B cell (primary cell): Measurements from ENCODE around the gene HEXIM2. TPM values are rescaled to one million over a fixed set of nuclear protein-coding genes. Genes with fewer than 3 reads are reported as not detected.

ENCODE experiments used
- ATAC-seq: fragments of 200-7000 bp; cut with Tn5 transposase; one replicate; pipeline ENCODE4 v1.10.0; 2021; ENCODE audit warnings: low read depth, mild to moderate bottlenecking, moderate number of reproducible peaks, moderate library complexity
- CTCF ChIA-PET: fragments of 350-600 bp; sonication (Branson Sonifier 250); formaldehyde crosslinking; loops from one replicate; lab custom pipeline; 2021; ENCODE audit warnings: antibody characterized with exemption, inconsistent platforms; lab: Charles Lee
- POLR2A ChIA-PET: fragments of 350-600 bp; sonication (Branson Sonifier 250); formaldehyde crosslinking; loops from one replicate; lab custom pipeline; 2021; ENCODE audit warnings: antibody characterized with exemption; lab: Charles Lee
- DNase-seq: peaks from one replicate; pipeline ENCODE4 v3.0.0; 2013
- H2AFZ ChIP-seq: 2 replicates; pipeline ENCODE4 v1.6.1; 2012; ENCODE audit warnings: mild to moderate bottlenecking, low read depth, low read length; ENCODE audit not compliant: insufficient read depth, poor library complexity, severe bottlenecking
- H3K27ac ChIP-seq, 2 donors: 1 replicate in 1 of 2; 2 replicates in 1 of 2; pipeline ENCODE4 v1.5.1; 2012 to 2013; ENCODE audit warnings: low read length in 2 of 2, mild to moderate bottlenecking in 2 of 2, moderate library complexity in 1 of 2
- H3K27me3 ChIP-seq, 4 experiments: fragments of 200-600 bp in 1 of 4; sonication (generic) in 1 of 4; replicated peaks in 1 of 4; 1 replicate in 2 of 4; 2 replicates in 2 of 4; pipeline versions ENCODE4 v1.6.1 to v1.7.0; 2013 to 2016; ENCODE audit warnings: low read length in 3 of 4, mild to moderate bottlenecking in 2 of 4, mixed read lengths in 1 of 4, moderate library complexity in 1 of 4; ENCODE audit not compliant: insufficient read depth in 4 of 4, control insufficient read depth in 3 of 4; ENCODE audit errors: control extremely low read depth in 1 of 4
- H3K36me3 ChIP-seq, 2 experiments: replicated peaks in 1 of 2; 1 replicate in 1 of 2; 2 replicates in 1 of 2; pipeline versions ENCODE4 v1.6.1 to v1.7.1; 2013; ENCODE audit warnings: low read length in 1 of 2; ENCODE audit not compliant: insufficient read depth in 2 of 2, control insufficient read depth in 1 of 2; ENCODE audit errors: control extremely low read depth in 1 of 2, extremely low read depth in 1 of 2
- H3K4me1 ChIP-seq, 2 donors: fragments of 200-600 bp in 1 of 2; sonication (generic) in 1 of 2; 1 replicate in 1 of 2; 2 replicates in 1 of 2; pipeline versions ENCODE4 v1.5.1 to v1.6.1; 2013 to 2017; ENCODE audit warnings: low read length in 2 of 2; ENCODE audit not compliant: control insufficient read depth in 2 of 2, insufficient read depth in 2 of 2
- H3K4me2 ChIP-seq: replicated peaks from 2 replicates; pipeline ENCODE3; 2012; ENCODE audit warnings: mild to moderate bottlenecking, low read depth, low read length; ENCODE audit not compliant: poor library complexity, severe bottlenecking
- H3K4me3 ChIP-seq, 5 experiments: fragments of 200-600 bp in 1 of 5; sonication (generic) in 1 of 5; 1 replicate in 3 of 5; 2 replicates in 2 of 5; pipeline versions ENCODE4 v1.5.1 to v1.7.0; 2011 to 2016; ENCODE audit warnings: low read length in 4 of 5, mild to moderate bottlenecking in 4 of 5, low read depth in 2 of 5, control low read depth in 1 of 5, moderate library complexity in 1 of 5; ENCODE audit not compliant: insufficient read depth in 1 of 5; ENCODE audit errors: control extremely low read depth in 1 of 5, extremely low read depth in 1 of 5
- H3K79me2 ChIP-seq: fragments of 200-600 bp; sonication (generic); one replicate; pipeline ENCODE4 v1.6.0; 2016; ENCODE audit warnings: low read length; ENCODE audit not compliant: control insufficient read depth, insufficient read depth
- H3K9ac ChIP-seq: fragments of 200-600 bp; sonication (generic); 2 replicates; pipeline ENCODE4 v1.6.1; 2017; ENCODE audit warnings: mild to moderate bottlenecking, low read length, moderate library complexity
- H3K9me3 ChIP-seq, 3 donors: one replicate each; pipeline versions ENCODE4 v1.6.1 to v1.7.1; 2013; ENCODE audit warnings: low read length in 2 of 3; ENCODE audit not compliant: control insufficient read depth in 2 of 3, insufficient read depth in 1 of 3; ENCODE audit errors: control extremely low read depth in 1 of 3
- H4K20me1 ChIP-seq: 2 replicates; pipeline ENCODE4 v1.6.0; 2012; ENCODE audit warnings: mild to moderate bottlenecking, low read length; ENCODE audit not compliant: insufficient read depth, control insufficient read depth, poor library complexity, severe bottlenecking
- H3K27ac Mint-ChIP-seq: one replicate; pipeline ENCODE4 v1.8.0; 2021; ENCODE audit warnings: mixed read lengths
- H3K27me3 Mint-ChIP-seq: one replicate; pipeline ENCODE4 v1.8.0; 2021; ENCODE audit warnings: mixed read lengths
- H3K4me1 Mint-ChIP-seq: one replicate; pipeline ENCODE4 v1.8.0; 2021; ENCODE audit warnings: mixed read lengths
- H3K4me3 Mint-ChIP-seq: one replicate; pipeline ENCODE4 v1.8.0; 2021; ENCODE audit warnings: mixed read lengths
- H3K9me3 Mint-ChIP-seq: one replicate; pipeline ENCODE4 v1.8.0; 2022; ENCODE audit warnings: mixed read lengths; ENCODE audit not compliant: insufficient read depth
- CTCF ChIP-seq: fragments of 200-600 bp; IDR thresholded peaks from one replicate; pipeline ENCODE4 v1.8.0; 2022; ENCODE audit warnings: antibody characterized with exemption, mild to moderate bottlenecking
- EZH2 ChIP-seq: IDR thresholded peaks from 2 replicates; pipeline ENCODE4 v1.6.1; 2012; ENCODE audit warnings: borderline replicate concordance, low read depth, mild to moderate bottlenecking, moderate library complexity, low read length; ENCODE audit not compliant: insufficient read depth, poor library complexity, severe bottlenecking
- WGBS: methylation state at CpG from one replicate; pipeline ENCODE4 v1.1.5; 2013; ENCODE audit warnings: missing lambda C conversion rate; ENCODE audit not compliant: insufficient coverage; 5-methylcytosine and 5-hydroxymethylcytosine counted together
- intact Hi-C: fragments of 100-400 bp; cut with micrococcal nuclease; formaldehyde crosslinking; loops from one replicate; pipeline ENCODE4 v1.10.0; 2022
- polyA plus RNA-seq: library from polyadenylated mRNA; depleted of rRNA; stranded (reverse); fragments of >200 nt; gene quantifications from 2 replicates; pipeline ENCODE4 v1.2.3, GENCODE V29; 2012
- total RNA-seq, 2 donors: library from RNA; stranded (reverse); fragments of 120-200 nt in 1 of 2; gene quantifications; 1 replicate in 1 of 2; 2 replicates in 1 of 2; pipeline versions ENCODE4 v1.2.3 to v1.2.4, GENCODE V29; 2013 to 2022

HEXIM2 gene
- total and polyA plus RNA-seq, 2 donors (not counting 1 experiment from before 2014, with no cell fraction given): 3.7 to 10.0 TPM

- DNase-seq (no peak), ATAC-seq (no peak)
- Mint-ChIP-seq H3K4me1 (peaks cover 49% of the 10 kb centered on the region), H3K27me3 (no peaks in the 10 kb centered on the region), H3K9me3 (no peaks in the 10 kb centered on the region), H3K27ac (no peak overlapping the region), H3K4me3 (no peak overlapping the region)
- Histone ChIP-seq H3K9me3 (no peaks in the 10 kb centered on the region), H2AFZ (no peak overlapping the region), H3K36me3 (peaks cover 0 to 10% of the 10 kb centered on the region in 2 experiments), H3K4me1 (peaks cover 39 to 40% of the 10 kb centered on the region in 2 donors), H3K9ac (no peak overlapping the region), H4K20me1 (peaks cover 23% of the 10 kb centered on the region), H3K4me3 (no peak overlapping the region), H3K79me2 (peaks cover 86% of the 10 kb centered on the region), H3K27ac (peak overlapping the region in 1 of 2 donors; percentile 60), H3K27me3 (no peaks in the 10 kb centered on the region), H3K4me2 (no peak overlapping the region)
- TF ChIP-seq EZH2 (no peak), CTCF (no peak)
- WGBS: no CpG with 5 or more reads among the region's 4 CpGs
- POLR2A ChIA-PET: interaction anchor here (0.6 to 1.0 kb wide), 3 partner anchors 42 to 237 kb away, joined by 4 to 12 read pairs (median 6); no protein-coding TSS in a partner anchor
- CTCF ChIA-PET: interaction anchor here (0.6 to 1.7 kb wide), 7 partner anchors 18 to 157 kb away, joined by 3 to 15 read pairs (median 4); partner anchors contain the start of gene ACBD4
- intact Hi-C loops: no loop called here
Observed at GRCh38 chr17:45155029-45155428, 6.6 kb upstream of the HEXIM2 start.

- H3K9ac ChIP-seq: no peak overlapping the region
- H3K4me2 ChIP-seq: no peak overlapping the region
- H4K20me1 ChIP-seq: peaks cover 23% of the 10 kb centered on the region
- ChIA-PET CTCF (interaction anchor here (0.6 to 1.7 kb wide), 7 partner anchors 18 to 157 kb away, joined by 3 to 15 read pairs (median 4); partner anchors contain the start of gene ACBD4), POLR2A (interaction anchor here (0.6 to 1.0 kb wide), 3 partner anchors 42 to 238 kb away, joined by 4 to 12 read pairs (median 6); no protein-coding TSS in a partner anchor)
- no peak for ATAC-seq
- H2AFZ ChIP-seq: no peak overlapping the region
- 100% methylated on average over 2 of the region's 2 CpGs for WGBS
- H3K4me1 ChIP-seq: peaks cover 36 to 40% of the 10 kb centered on the region in 2 donors
- no peak for TF ChIP-seq CTCF
- TF ChIP-seq EZH2: no peak
- H3K27me3 ChIP-seq: no peaks in the 10 kb centered on the region
- H3K9me3 Mint-ChIP-seq: no peaks in the 10 kb centered on the region
- peaks cover 0 to 10% of the 10 kb centered on the region in 2 experiments for H3K36me3 ChIP-seq
- H3K79me2 ChIP-seq: peaks cover 88% of the 10 kb centered on the region
- peaks cover 49% of the 10 kb centered on the region for H3K4me1 Mint-ChIP-seq
- H3K27ac ChIP-seq: peak overlapping the region in 1 of 2 donors; percentile 60
- no peak overlapping the region for H3K4me3 ChIP-seq
- no peak for DNase-seq
- H3K4me3 Mint-ChIP-seq: no peak overlapping the region
- H3K9me3 ChIP-seq: no peaks in the 10 kb centered on the region
- H3K27me3 Mint-ChIP-seq: no peaks in the 10 kb centered on the region
- intact Hi-C loops: no loop called here
- H3K27ac Mint-ChIP-seq: peak overlapping the region; percentile 53
Observed at GRCh38 chr17:45155483-45155882, 6.2 kb upstream of the HEXIM2 start.
